Uterus (tissue), 4 donors: ENCODE measurements around the gene SLC16A4. TPM values are rescaled to one million over a fixed set of nuclear protein-coding genes. Genes with fewer than 3 reads are reported as not detected.
"Not testable (repeated sequence)": the region's sequence is repeated elsewhere in the genome, so short reads cannot be mapped to it uniquely, and the experiment has no call there.

Source experiments
- DNase-seq, 2 donors: peaks; one replicate each; pipeline ENCODE4 v3.0.0-alpha.2; 2019 to 2020
- H3K27ac ChIP-seq, 2 donors: fragments of 200-600 bp; sonication (generic); 1 replicate in 1 of 2; 2 replicates in 1 of 2; pipeline ENCODE4 v1.5.1; 2016 to 2018
- H3K27me3 ChIP-seq, 2 donors: fragments of 200-600 bp; sonication (generic); one replicate each; pipeline ENCODE4 v1.5.1; 2018 to 2019; ENCODE audit warnings: control low read depth in 1 of 2
- H3K36me3 ChIP-seq, 2 donors: fragments of 200-600 bp; sonication (generic); one replicate each; pipeline ENCODE4 v1.5.1; 2019; ENCODE audit warnings: control low read depth in 1 of 2
- H3K4me1 ChIP-seq, 2 donors: fragments of 200-600 bp; sonication (generic); one replicate each; pipeline ENCODE4 v1.5.1; 2018 to 2019; ENCODE audit warnings: control low read depth in 1 of 2
- H3K4me3 ChIP-seq, 2 donors: fragments of 200-600 bp; sonication (generic); 1 replicate in 1 of 2; 2 replicates in 1 of 2; pipeline ENCODE4 v1.5.1; 2018 to 2019; ENCODE audit warnings: mild to moderate bottlenecking in 1 of 2
- H3K9me3 ChIP-seq, 2 donors: fragments of 200-600 bp; sonication (generic); one replicate each; pipeline ENCODE4 v1.5.1; 2019; ENCODE audit warnings: control low read depth in 1 of 2
- POLR2A ChIP-seq, 2 donors: fragments of 450-650 bp; IDR thresholded peaks; one replicate each; pipeline ENCODE4 v1.6.1; 2016; ENCODE audit warnings: antibody characterized with exemption in 2 of 2, mild to moderate bottlenecking in 1 of 2, moderate library complexity in 1 of 2
- intact Hi-C: fragments of 100-400 bp; cut with DNase I; formaldehyde crosslinking; loops from one replicate; pipeline ENCODE4 v1.15.1; 2023; ENCODE audit warnings: low total_unique reads
- total RNA-seq, 4 donors: library from RNA; depleted of rRNA in 3 of 4; stranded (reverse); fragments of >200 nt in 3 of 4; gene quantifications; one replicate each; pipeline versions ENCODE4 v1.1.0 to v1.2.4, GENCODE V29; 2014 to 2023
- TF ChIP-seq, protein P1 (sequence below), 4 experiments: fragments of 200-600 bp in 2 of 4; fragments of 450-650 bp in 2 of 4; sonication (generic) in 2 of 4; IDR thresholded peaks; one replicate each; pipeline ENCODE4 v1.5.1; 2016 to 2019; ENCODE audit warnings: antibody characterized with exemption in 4 of 4, mild to moderate bottlenecking in 2 of 4, moderate library complexity in 1 of 4
- donor health status: DM: yes; HTN: yes; CAD: no.

Gene SLC16A4
- total RNA-seq, result 10 to 100 TPM in 1 of 4 donors, 1 to 10 TPM in 3; 2.3 to 11.3 (median 4.6) TPM

DNA sequence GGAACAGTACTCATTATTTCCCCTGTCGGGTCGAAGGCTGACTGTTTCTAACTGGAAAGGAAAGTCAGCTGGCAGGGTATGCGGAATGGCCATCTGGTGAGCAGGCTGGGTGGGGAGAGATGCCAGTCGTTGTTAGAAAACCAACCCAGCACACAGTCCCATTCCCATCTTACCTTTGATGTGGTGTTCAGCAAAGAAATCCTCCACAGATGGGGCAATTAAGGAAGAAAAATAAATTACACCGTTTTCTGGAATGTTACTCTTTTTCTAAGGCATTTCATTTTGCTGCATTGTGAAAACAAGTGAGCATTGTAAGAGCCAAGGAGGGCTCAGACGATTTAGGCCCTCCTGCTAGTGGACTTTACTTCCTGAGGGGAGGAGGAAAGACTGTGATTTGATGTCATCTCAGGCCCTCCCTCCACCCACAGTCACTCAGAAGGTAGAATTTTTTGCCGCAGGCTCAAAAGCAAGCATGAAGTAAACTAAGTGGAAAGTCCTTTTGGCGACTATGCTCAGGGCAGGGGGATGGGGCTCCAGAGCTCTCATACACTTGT is at the start of gene SLC16A4:
TSS of gene SLC16A4 (minus strand) at position 335 of the 554 bp plus-strand sequence. CDS start 1,703 bp downstream, outside the sequence.
- no peaks in the 10 kb centered on the region for H3K27me3 ChIP-seq
- intact Hi-C loops, result no loop called here
- TF ChIP-seq, protein P1, sequence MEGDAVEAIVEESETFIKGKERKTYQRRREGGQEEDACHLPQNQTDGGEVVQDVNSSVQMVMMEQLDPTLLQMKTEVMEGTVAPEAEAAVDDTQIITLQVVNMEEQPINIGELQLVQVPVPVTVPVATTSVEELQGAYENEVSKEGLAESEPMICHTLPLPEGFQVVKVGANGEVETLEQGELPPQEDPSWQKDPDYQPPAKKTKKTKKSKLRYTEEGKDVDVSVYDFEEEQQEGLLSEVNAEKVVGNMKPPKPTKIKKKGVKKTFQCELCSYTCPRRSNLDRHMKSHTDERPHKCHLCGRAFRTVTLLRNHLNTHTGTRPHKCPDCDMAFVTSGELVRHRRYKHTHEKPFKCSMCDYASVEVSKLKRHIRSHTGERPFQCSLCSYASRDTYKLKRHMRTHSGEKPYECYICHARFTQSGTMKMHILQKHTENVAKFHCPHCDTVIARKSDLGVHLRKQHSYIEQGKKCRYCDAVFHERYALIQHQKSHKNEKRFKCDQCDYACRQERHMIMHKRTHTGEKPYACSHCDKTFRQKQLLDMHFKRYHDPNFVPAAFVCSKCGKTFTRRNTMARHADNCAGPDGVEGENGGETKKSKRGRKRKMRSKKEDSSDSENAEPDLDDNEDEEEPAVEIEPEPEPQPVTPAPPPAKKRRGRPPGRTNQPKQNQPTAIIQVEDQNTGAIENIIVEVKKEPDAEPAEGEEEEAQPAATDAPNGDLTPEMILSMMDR (IDR thresholded peaks at IDR 0.05), result no peak
- TF ChIP-seq POLR2A (IDR thresholded peaks at IDR 0.05), result no peak
- no peak for DNase-seq
- peak within 1 kb of the TSS in 1 of 2 donors; percentile 28 for H3K4me3 ChIP-seq
- no peaks in the 10 kb centered on the region for H3K4me1 ChIP-seq
- no peaks in the 10 kb centered on the region for H3K9me3 ChIP-seq
- no peaks in the 10 kb centered on the region for H3K36me3 ChIP-seq
- peak within 1 kb of the TSS; percentile 4 to 59 for H3K27ac ChIP-seq

DNA sequence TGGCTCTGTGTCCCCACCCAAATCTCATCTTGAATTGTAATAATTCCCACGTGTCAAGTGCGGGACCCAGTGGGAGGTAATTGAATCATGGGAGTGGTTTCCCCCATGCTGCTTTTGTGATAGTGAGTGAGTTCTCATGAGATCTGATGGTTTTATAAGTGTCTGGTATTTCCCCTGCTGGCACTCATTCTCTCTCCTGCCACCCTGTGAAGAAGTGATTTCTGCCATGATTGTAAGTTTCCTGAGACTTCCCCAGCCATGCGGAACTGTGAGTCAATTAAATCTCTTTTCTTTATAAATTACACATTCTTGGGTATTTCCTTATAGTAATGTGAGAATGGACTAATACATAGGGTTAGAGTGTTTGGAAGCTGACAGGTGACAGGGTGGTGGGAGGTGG is 49.0 kb upstream of the SLC16A4 start:
- H3K27me3 ChIP-seq, H3K9me3 ChIP-seq, DNase-seq, H3K36me3 ChIP-seq, intact Hi-C loops, H3K4me3 ChIP-seq, H3K27ac ChIP-seq, H3K4me1 ChIP-seq: not testable (repeated sequence)

DNA sequence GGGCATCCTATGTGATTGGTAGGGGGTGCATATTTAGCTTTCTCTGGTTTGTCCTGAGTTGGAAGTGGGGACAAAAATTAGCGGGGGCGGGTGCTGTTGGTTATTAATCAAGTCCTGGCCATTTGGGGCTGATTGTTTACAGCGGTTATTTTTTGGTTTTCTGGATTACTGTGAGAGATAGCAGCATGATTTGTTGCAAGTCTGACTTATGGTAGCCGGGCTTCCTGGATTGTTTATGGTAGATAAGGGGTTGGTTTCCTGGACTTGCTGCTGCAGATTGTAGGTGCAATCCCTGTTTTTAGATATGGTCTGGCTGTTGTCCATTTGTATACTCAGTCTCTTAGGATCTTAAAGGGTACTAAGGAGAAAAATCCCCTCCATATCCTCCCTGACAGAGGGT is 48.1 kb upstream of the SLC16A4 start:
- Histone ChIP-seq H3K9me3 (no peaks in the 10 kb centered on the region), H3K4me3 (no peak overlapping the region), H3K27ac (no peak overlapping the region), H3K27me3 (no peaks in the 10 kb centered on the region), H3K4me1 (no peaks in the 10 kb centered on the region), H3K36me3 (no peaks in the 10 kb centered on the region)
- intact Hi-C loops, result no loop called here
- no peak for DNase-seq
- no peak for TF ChIP-seq POLR2A (IDR thresholded peaks at IDR 0.05)
- TF ChIP-seq, protein P1 (IDR thresholded peaks at IDR 0.05), result no peak

DNA sequence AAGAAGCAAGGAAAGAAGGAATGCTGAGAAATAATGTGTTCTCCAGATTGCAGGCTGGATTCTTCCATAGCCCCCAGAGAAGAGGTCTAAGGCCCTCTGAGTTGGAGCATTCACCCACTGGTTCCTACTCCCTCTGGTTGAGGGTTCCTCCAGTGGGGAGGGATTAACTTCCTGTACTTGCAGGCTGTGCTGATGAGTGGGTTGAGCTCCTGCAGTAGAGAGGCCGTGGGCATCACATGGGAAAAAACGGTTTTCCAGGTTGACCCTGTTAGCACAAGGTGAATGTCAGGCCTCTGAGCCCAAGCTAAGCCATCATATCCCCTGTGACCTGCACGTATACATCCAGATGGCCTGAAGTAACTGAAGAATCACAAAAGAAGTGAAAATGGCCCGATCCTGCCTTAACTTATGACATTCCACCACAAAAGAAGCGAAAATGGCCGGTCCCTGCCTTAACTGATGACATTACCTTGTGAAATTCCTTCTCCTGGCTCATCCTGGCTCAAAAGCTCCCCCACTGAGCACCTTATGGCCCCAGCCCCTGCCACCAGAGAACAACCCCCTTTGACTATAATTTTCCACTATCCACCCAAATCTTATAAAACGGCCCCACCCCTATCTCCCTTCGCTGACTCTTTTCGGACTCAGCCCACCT is 46.9 kb upstream of the SLC16A4 start:
- not testable (repeated sequence) for H3K27me3 ChIP-seq, DNase-seq, H3K4me3 ChIP-seq, H3K27ac ChIP-seq, H3K4me1 ChIP-seq, H3K9me3 ChIP-seq, H3K36me3 ChIP-seq
- intact Hi-C loops, result loop anchor here (2.0 kb wide), 1 partner anchor 57 kb away; no protein-coding TSS in a partner anchor

DNA sequence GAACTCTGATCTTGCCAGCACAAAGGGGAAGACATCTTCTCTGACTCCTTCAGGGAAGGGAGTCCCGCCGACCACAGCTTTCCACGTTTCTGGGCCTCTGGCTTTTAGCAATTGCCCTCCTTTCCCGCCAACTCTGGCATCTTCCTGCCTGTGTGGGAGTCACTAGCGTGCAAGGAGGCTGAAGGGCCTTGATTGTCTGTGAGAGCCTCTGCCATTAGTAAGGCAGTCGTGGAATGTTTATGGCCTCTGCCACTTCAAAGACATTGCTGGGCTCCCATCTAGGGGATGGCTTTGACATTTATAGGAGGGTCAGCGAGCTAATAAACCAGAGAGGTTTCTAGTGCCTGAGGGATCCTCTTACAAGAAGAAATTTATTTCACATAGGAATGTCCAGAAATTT is 45.8 kb upstream of the SLC16A4 start:
- Histone ChIP-seq H3K9me3 (no peaks in the 10 kb centered on the region), H3K4me3 (no peak overlapping the region), H3K27me3 (no peaks in the 10 kb centered on the region), H3K4me1 (no peaks in the 10 kb centered on the region), H3K36me3 (no peaks in the 10 kb centered on the region), H3K27ac (no peak overlapping the region)
- DNase-seq, result no peak
- intact Hi-C loops, result loop anchor here (2.0 kb wide), 1 partner anchor 56 kb away; no protein-coding TSS in a partner anchor
- TF ChIP-seq POLR2A (IDR thresholded peaks at IDR 0.05), result no peak
- TF ChIP-seq, protein P1 (IDR thresholded peaks at IDR 0.05), result no peak

DNA sequence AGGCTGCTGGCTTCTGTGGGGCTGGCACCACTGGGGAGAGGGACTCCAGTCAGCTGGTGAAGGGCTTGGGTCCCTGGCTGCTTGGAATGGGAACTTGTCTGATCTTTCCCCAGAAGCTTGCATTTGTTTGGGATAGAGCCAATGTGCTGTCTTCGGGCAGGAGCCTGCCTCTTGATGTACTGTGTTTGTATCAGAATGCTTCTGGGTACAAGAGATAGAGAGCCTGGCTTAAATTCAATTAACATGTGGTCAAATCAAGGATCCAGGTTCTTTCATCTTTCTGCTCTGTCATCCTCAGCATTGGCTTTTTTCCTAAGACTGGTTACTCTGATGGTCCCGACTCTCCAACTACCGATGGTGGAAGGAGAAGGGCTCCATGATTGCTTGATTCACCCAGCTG is 44.1 kb upstream of the SLC16A4 start:
- Histone ChIP-seq H3K36me3 (no peaks in the 10 kb centered on the region), H3K4me3 (no peak overlapping the region), H3K4me1 (no peaks in the 10 kb centered on the region), H3K9me3 (no peaks in the 10 kb centered on the region), H3K27ac (no peak overlapping the region), H3K27me3 (no peaks in the 10 kb centered on the region)
- no peak for DNase-seq
- TF ChIP-seq, protein P1 (IDR thresholded peaks at IDR 0.05), result no peak
- no peak for TF ChIP-seq POLR2A (IDR thresholded peaks at IDR 0.05)
- intact Hi-C loops, result no loop called here
